Neural cell (in vitro differentiated cells): Measurements from ENCODE around the gene KLHL6. TPM values are rescaled to one million over a fixed set of nuclear protein-coding genes. Genes with fewer than 3 reads are reported as not detected.

ENCODE experiments used
- H2AFZ ChIP-seq: fragments of 200-600, 300-800 bp; sonication (generic), shearing (Covaris generic); 2 replicates; pipeline ENCODE4 v1.6.0; 2014; ENCODE audit warnings: low read depth, mild to moderate bottlenecking, antibody characterized with exemption, low read length, moderate library complexity
- H3F3A ChIP-seq: fragments of 200-600 bp; shearing (Covaris generic); 2 replicates; pipeline ENCODE4 v1.6.1; 2016; ENCODE audit warnings: mild to moderate bottlenecking, moderate library complexity, mixed read lengths, antibody characterized with exemption, low read length; ENCODE audit not compliant: insufficient read depth, poor library complexity, severe bottlenecking
- H3K27ac ChIP-seq: fragments of 200-600, 300-800 bp; sonication (generic), shearing (Covaris generic); 2 replicates; pipeline ENCODE4 v1.5.1; 2014; ENCODE audit warnings: mild to moderate bottlenecking, low read length, moderate library complexity
- H3K27me3 ChIP-seq: fragments of 300-800, 200-600 bp; sonication (generic), shearing (Covaris generic); 2 replicates; pipeline ENCODE4 v1.6.0; 2014; ENCODE audit warnings: mild to moderate bottlenecking, low read depth, low read length, moderate library complexity; ENCODE audit not compliant: insufficient read depth
- H3K36me3 ChIP-seq: fragments of 300-800, 200-600 bp; sonication (generic), shearing (Covaris generic); 2 replicates; pipeline ENCODE4 v1.5.1; 2014; ENCODE audit warnings: mild to moderate bottlenecking, antibody characterized with exemption, low read length, moderate library complexity; ENCODE audit not compliant: insufficient read depth
- H3K4me2 ChIP-seq: fragments of 300-800, 200-600 bp; sonication (generic), shearing (Covaris generic); 2 replicates; pipeline ENCODE4 v1.6.0; 2014; ENCODE audit warnings: mild to moderate bottlenecking, low read length
- H3K4me3 ChIP-seq: fragments of 300-800, 200-600 bp; sonication (generic), shearing (Covaris generic); 2 replicates; pipeline ENCODE4 v1.5.1; 2014; ENCODE audit warnings: mild to moderate bottlenecking, low read length, moderate library complexity
- H3K79me2 ChIP-seq: fragments of 200-600 bp; shearing (Covaris generic); replicated peaks from 2 replicates; pipeline ENCODE4 v1.6.0; 2014; ENCODE audit warnings: mild to moderate bottlenecking, low read length, moderate library complexity; ENCODE audit not compliant: insufficient read depth
- H3K9ac ChIP-seq: fragments of 300-800, 200-600 bp; sonication (generic), shearing (Covaris generic); 2 replicates; pipeline ENCODE4 v1.6.1; 2016; ENCODE audit warnings: mild to moderate bottlenecking, low read length, mixed read lengths
- H3K9me2 ChIP-seq: fragments of 200-600 bp; shearing (Covaris generic); 2 replicates; pipeline ENCODE4 v1.6.1; 2016; ENCODE audit warnings: mild to moderate bottlenecking, low read length, mixed read lengths; ENCODE audit not compliant: insufficient read depth
- H3K9me3 ChIP-seq: fragments of 200-600, 300-800 bp; sonication (generic), shearing (Covaris generic); 2 replicates; pipeline ENCODE4 v1.6.1; 2016; ENCODE audit warnings: mild to moderate bottlenecking, mixed run types, low read length, moderate library complexity, mixed read lengths
- H4K20me1 ChIP-seq: fragments of 200-600 bp; shearing (Covaris generic); 2 replicates; pipeline ENCODE4 v1.6.1; 2016; ENCODE audit warnings: mild to moderate bottlenecking, mixed run types; ENCODE audit not compliant: insufficient read depth
- CTCF ChIP-seq: fragments of 450-650 bp; IDR thresholded peaks from 2 replicates; pipeline ENCODE4 v1.5.1; 2014; ENCODE audit warnings: antibody characterized with exemption, mild to moderate bottlenecking, moderate library complexity; ENCODE audit not compliant: poor library complexity, severe bottlenecking
- EP300 ChIP-seq: fragments of 450-650 bp; conservative IDR thresholded peaks from 2 replicates; pipeline ENCODE4 v1.6.1; 2014; ENCODE audit warnings: antibody characterized with exemption, mild to moderate bottlenecking, moderate library complexity; ENCODE audit not compliant: poor library complexity, severe bottlenecking
- MXI1 ChIP-seq: fragments of 450-650 bp; conservative IDR thresholded peaks from 2 replicates; pipeline ENCODE4 v1.6.1; 2014; ENCODE audit warnings: antibody characterized with exemption, mild to moderate bottlenecking; ENCODE audit not compliant: poor library complexity, severe bottlenecking
- POLR2AphosphoS5 ChIP-seq: IDR thresholded peaks from 2 replicates; pipeline ENCODE4 v1.6.1; 2012
- RAD21 ChIP-seq: fragments of 450-650 bp; conservative IDR thresholded peaks from 2 replicates; pipeline ENCODE4 v1.6.1; 2014; ENCODE audit warnings: antibody characterized with exemption, mild to moderate bottlenecking, moderate library complexity
- REST ChIP-seq: IDR thresholded peaks from 2 replicates; pipeline ENCODE4 v1.6.1; 2012; ENCODE audit warnings: borderline replicate concordance
- SMC3 ChIP-seq: fragments of 450-650 bp; conservative IDR thresholded peaks from 2 replicates; pipeline ENCODE4 v1.6.1; 2014; ENCODE audit warnings: antibody characterized with exemption, mild to moderate bottlenecking, moderate library complexity; ENCODE audit not compliant: poor library complexity
- TAF1 ChIP-seq: IDR thresholded peaks from 2 replicates; pipeline ENCODE4 v1.6.1; 2012; ENCODE audit warnings: low read depth
- polyA plus RNA-seq: library from polyadenylated mRNA; depleted of rRNA; stranded (reverse); fragments of >200 nt; gene quantifications from 2 replicates; pipeline ENCODE4 v1.2.3, GENCODE V29; 2014

The KLHL6 gene
- polyA plus RNA-seq, 1 donor from 2014 or later: not detected

- TF ChIP-seq CTCF: no peak
- Histone ChIP-seq H3K9ac (no peak overlapping the region), H3K27ac (no peak overlapping the region), H2AFZ (no peak overlapping the region), H3K36me3 (no peaks in the 10 kb centered on the region), H3K79me2 (peaks cover 20% of the 10 kb centered on the region), H3K4me2 (no peak overlapping the region), H3K9me2 (no peaks in the 10 kb centered on the region), H3F3A (no peaks in the 10 kb centered on the region), H4K20me1 (no peaks in the 10 kb centered on the region), H3K4me3 (no peak overlapping the region), H3K27me3 (no peaks in the 10 kb centered on the region), H3K9me3 (no peaks in the 10 kb centered on the region)
Observed at GRCh38 chr3:183444748-183445147, 110.8 kb downstream of the KLHL6 start.

GRCh38 chr3:183443395-183444385 lies 111.8 kb downstream of the KLHL6 start:
- no peaks in the 10 kb centered on the region for H4K20me1 ChIP-seq
- no peaks in the 10 kb centered on the region for H3K36me3 ChIP-seq

More at GRCh38 chr3:183443395-183444385, 111.8 kb downstream of the KLHL6 start:
- no peaks in the 10 kb centered on the region for H3K9me3 ChIP-seq
- H2AFZ ChIP-seq: no peak overlapping the region
- no peaks in the 10 kb centered on the region for H3K9me2 ChIP-seq
- H3K79me2 ChIP-seq: peaks cover 10% of the 10 kb centered on the region
- no peak overlapping the region for H3K4me3 ChIP-seq
- no peak overlapping the region for H3K9ac ChIP-seq
- no peaks in the 10 kb centered on the region for H3K27me3 ChIP-seq
- TF ChIP-seq SMC3 (no peak), REST (no peak), RAD21 (no peak), MXI1 (no peak), TAF1 (no peak), CTCF (no peak), POLR2AphosphoS5 (no peak), EP300 (no peak)
- H3K4me2 ChIP-seq: no peak overlapping the region
- no peak overlapping the region for H3K27ac ChIP-seq
- no peaks in the 10 kb centered on the region for H3F3A ChIP-seq
